ENCODE data around the gene ASL. TPM values are rescaled to one million over a fixed set of nuclear protein-coding genes. Genes with fewer than 3 reads are reported as not detected.

Gene ASL
- total and polyA plus RNA-seq, 9 of the 15 experiments (the other 6 are each of a cell fraction or from before 2014, with no cell fraction given): 2.6 to 67.0 (median 33.3) TPM

DNA sequence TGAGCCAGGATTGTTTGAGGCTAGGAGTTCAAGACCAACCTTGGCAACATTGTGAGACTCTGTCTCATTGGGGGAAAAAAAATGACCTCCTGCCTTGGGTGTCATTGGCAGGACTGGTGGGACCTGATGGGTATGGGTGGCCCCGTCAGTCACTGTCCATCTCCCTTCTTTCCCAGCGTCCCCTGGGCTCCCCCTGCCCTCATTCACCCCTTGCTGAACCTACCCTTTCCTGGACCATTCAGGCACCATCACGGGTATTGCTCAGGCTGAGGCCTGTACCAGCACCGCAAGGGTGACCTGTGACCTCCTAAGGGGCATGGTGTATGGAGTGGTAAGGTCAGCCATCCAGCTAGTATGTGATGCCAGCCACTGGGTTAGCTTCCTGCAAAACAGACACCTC lies 19.4 kb downstream of the ASL start:
- DNase-seq (ENCODE audit: extremely low read depth in 1 of 4, low spot score in 3 of 4) (no peak), FAIRE-seq (no peak), ATAC-seq (no peak)
- intact Hi-C loops (cut with micrococcal nuclease) (no loop called here), in situ Hi-C loops (cut with MboI) (no loop called here)
- Histone ChIP-seq H3K27me3 (ENCODE audit: control insufficient read depth in 2 of 2, insufficient read depth in 2 of 2, low read length in 2 of 2) (no peaks in the 10 kb centered on the region), H3K27ac (ENCODE audit: extremely low read depth, low read depth, low read length) (no peak overlapping the region), H3K9me3 (replicated peaks; ENCODE audit: control insufficient read depth, insufficient read depth, low read depth, low read length) (no peaks in the 10 kb centered on the region), H3K4me3 (no peak overlapping the region), H3K4me1 (replicated peaks in 1 of 2; ENCODE audit: control insufficient read depth in 2 of 2, insufficient read depth in 2 of 2, low read length in 2 of 2) (peaks cover 4 to 13% of the 10 kb centered on the region in 2 experiments; a peak in 3 of 5 replicates), H3K9ac (ENCODE audit: insufficient read depth in 1 of 2, low read depth in 2 of 2, low read length in 2 of 2) (peak overlapping the region in 1 of 2 experiments; percentile 11; a peak in 1 of 4 replicates), H2AFZ (ENCODE audit: low read depth, low read length) (no peak overlapping the region), H4K20me1 (replicated peaks; ENCODE audit: control insufficient read depth, insufficient read depth, low read length) (no peaks in the 10 kb centered on the region), H3K9me1 (ENCODE audit: control insufficient read depth, insufficient read depth, low read length) (no peaks in the 10 kb centered on the region), H3K79me2 (ENCODE audit: control insufficient read depth, insufficient read depth, low read length) (no peaks in the 10 kb centered on the region), H3K4me2 (ENCODE audit: insufficient read depth, low read length) (no peak overlapping the region), H3K36me3 (ENCODE audit: control insufficient read depth, insufficient read depth, low read length) (peaks cover 8% of the 10 kb centered on the region; the same call in 1 of the 3 replicates)
- CTCF ChIA-PET (ENCODE audit: low intra/inter-chr PET ratio): no interaction called here
- WGBS (ENCODE audit: insufficient coverage, low coverage, missing lambda C conversion rate): 72% methylated on average over 4 of the region's 4 CpGs
- POLR2A ChIA-PET: interaction anchor here (1.0 to 1.4 kb wide), 3 partner anchors 9 to 133 kb away, joined by 3 to 4 read pairs (median 3); partner anchors contain the start of gene CRCP
- BruUV-seq (replicated peaks): no TSS peak
- TF ChIP-seq KDM2B (CRISPR knock-in tag; IDR thresholded peaks at IDR 0.05) (no peak), HNRNPK (IDR thresholded peaks at IDR 0.05; ENCODE audit: low read depth, low read length, poor library complexity, severe bottlenecking) (no peak), POLR2A (conservative IDR thresholded peaks at IDR 0.05) (0 out of 2 replicates have a peak, but pooled peaks have one; percentile 27)

DNA sequence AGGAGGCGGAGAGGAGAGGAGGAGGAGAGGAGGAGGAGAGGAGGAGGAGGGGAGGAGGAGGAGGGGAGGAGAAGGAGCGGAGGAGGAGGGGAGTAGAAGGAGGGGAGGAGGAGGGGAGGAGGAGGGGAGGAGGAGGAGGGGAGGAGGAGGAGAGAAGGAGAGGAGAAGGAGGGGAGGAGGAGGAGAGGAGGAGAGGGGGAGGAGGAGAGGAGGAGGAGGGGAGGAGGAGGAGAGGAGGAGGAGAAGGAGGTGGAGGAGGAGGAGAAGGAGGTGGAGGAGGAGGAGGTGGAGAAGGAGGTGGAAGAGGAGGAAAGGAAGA lies 23.6 kb downstream of the ASL start:
- ChIA-PET CTCF (ENCODE audit: low intra/inter-chr PET ratio) (no interaction called here), POLR2A (no interaction called here)
- ATAC-seq (no peak), FAIRE-seq (no peak), DNase-seq (ENCODE audit: extremely low read depth in 1 of 4, low spot score in 3 of 4) (no peak)
- Histone ChIP-seq H3K9me1 (ENCODE audit: control insufficient read depth, insufficient read depth, low read length) (no peaks in the 10 kb centered on the region), H3K4me1 (replicated peaks in 1 of 2; ENCODE audit: control insufficient read depth in 2 of 2, insufficient read depth in 2 of 2, low read length in 2 of 2) (peaks cover 7 to 8% of the 10 kb centered on the region in 2 experiments; a peak in 2 of 5 replicates), H3K27me3 (ENCODE audit: control insufficient read depth in 2 of 2, insufficient read depth in 2 of 2, low read length in 2 of 2) (no peaks in the 10 kb centered on the region), H3K4me3 (peak overlapping the region; percentile 39), H3K79me2 (ENCODE audit: control insufficient read depth, insufficient read depth, low read length) (no peaks in the 10 kb centered on the region; the same call in 2 of the 3 replicates), H3K27ac (ENCODE audit: extremely low read depth, low read depth, low read length) (peak overlapping the region; percentile 72), H3K9ac (ENCODE audit: insufficient read depth in 1 of 2, low read depth in 2 of 2, low read length in 2 of 2) (peak overlapping the region in 1 of 2 experiments; percentile 86; a peak in 1 of 4 replicates), H2AFZ (ENCODE audit: low read depth, low read length) (no peak overlapping the region), H3K4me2 (ENCODE audit: insufficient read depth, low read length) (peak overlapping the region; percentile 82), H4K20me1 (replicated peaks; ENCODE audit: control insufficient read depth, insufficient read depth, low read length) (no peaks in the 10 kb centered on the region), H3K36me3 (ENCODE audit: control insufficient read depth, insufficient read depth, low read length) (no peaks in the 10 kb centered on the region), H3K9me3 (replicated peaks; ENCODE audit: control insufficient read depth, insufficient read depth, low read depth, low read length) (no peaks in the 10 kb centered on the region)
- WGBS (ENCODE audit: insufficient coverage, low coverage, missing lambda C conversion rate): no CpG with 5 or more reads among the region's 2 CpGs
- in situ Hi-C loops (cut with MboI): no loop called here
- intact Hi-C loops (cut with micrococcal nuclease): no loop called here
- BruUV-seq (replicated peaks): no TSS peak
- TF ChIP-seq, protein P1, sequence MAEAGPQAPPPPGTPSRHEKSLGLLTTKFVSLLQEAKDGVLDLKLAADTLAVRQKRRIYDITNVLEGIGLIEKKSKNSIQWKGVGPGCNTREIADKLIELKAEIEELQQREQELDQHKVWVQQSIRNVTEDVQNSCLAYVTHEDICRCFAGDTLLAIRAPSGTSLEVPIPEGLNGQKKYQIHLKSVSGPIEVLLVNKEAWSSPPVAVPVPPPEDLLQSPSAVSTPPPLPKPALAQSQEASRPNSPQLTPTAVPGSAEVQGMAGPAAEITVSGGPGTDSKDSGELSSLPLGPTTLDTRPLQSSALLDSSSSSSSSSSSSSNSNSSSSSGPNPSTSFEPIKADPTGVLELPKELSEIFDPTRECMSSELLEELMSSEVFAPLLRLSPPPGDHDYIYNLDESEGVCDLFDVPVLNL (CRISPR knock-in tag; IDR thresholded peaks at IDR 0.05; ENCODE audit: low read depth): no peak
- TF ChIP-seq EGR1 (conservative IDR thresholded peaks at IDR 0.05) (peak; percentile 55), SIN3A (IDR thresholded peaks at IDR 0.05; ENCODE audit: borderline replicate concordance in 2 of 2, control insufficient read depth in 1 of 2, low read depth in 2 of 2, low read length in 2 of 2) (no peak), PCBP2 (IDR thresholded peaks at IDR 0.05; ENCODE audit: low read depth, low read length, poor library complexity, severe bottlenecking) (peak; percentile 84)

Measured in K562 (cell line).